ENCODE data around the gene HUNK. TPM values are rescaled to one million over a fixed set of nuclear protein-coding genes. Genes with fewer than 3 reads are reported as not detected.
"Not testable (repeated sequence)": the region's sequence is repeated elsewhere in the genome, so short reads cannot be mapped to it uniquely, and the experiment has no call there.

The HUNK gene
- total RNA-seq, 2 experiments from 2014 or later: 0.15 TPM; not detected in 1

DNA sequence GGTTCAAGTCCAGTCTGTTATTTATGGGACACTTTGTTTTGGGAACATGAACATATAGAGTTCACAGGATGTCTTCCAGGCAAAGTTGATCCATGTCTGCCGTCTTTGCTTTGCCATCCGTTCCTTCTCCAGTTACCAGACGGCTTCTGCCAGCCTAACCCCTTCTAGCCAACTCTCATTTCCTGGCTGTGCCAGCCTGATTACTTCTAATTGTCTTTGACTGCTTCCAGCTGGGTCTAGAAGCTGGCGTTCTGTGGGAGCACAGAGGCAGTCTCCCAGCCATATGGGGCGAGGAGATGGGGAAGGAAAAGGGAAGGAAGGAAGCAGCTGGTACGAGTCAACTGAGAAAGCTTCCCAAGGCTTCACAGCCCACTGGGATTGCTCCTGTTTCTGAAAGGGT lies 3.1 kb upstream of the HUNK start:
- CTCF ChIA-PET: interaction anchor here (1.3 kb wide), 1 partner anchor 388 kb away, joined by 3 read pairs; no protein-coding TSS in a partner anchor
- POLR2A ChIA-PET: no interaction called here

DNA sequence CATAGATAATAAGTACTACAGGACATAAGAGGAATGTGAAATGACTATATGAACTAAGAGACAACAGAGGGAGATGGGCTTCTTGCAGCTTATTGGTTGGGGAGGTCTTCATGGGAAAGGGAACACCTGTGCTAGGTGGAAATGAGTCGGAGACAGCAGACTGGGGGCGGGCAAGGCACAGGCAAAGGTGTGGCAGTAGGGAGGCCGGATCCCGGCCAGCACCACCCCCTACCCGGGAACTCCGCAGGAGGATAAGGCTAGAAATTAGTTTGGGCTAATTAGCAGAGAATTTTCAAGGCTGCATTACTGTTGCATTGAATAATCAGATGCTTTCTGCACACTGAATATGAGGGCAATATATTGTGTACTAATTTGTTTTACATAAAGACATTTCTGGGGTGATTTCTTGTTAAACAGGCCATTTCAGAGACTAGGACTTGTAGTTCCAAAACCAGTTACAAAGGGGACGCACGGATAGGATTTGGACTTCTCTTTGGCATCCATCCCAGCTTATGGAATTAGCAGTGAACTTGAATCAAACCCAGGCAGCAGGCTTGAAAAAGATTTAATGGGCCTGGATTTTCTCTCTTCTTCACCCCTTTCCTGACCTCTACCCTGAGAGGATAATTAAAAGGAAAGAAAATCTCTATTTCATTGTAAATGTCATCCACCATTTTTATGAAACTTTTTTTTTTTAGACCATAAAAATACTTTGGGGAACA lies 2.2 kb upstream of the HUNK start:
- CTCF ChIA-PET: interaction anchor here (1.3 kb wide), 1 partner anchor 387 kb away, joined by 3 read pairs; no protein-coding TSS in a partner anchor
- POLR2A ChIA-PET: interaction anchor here (0.6 kb wide), 1 partner anchor 63 kb away, joined by 5 read pairs; no protein-coding TSS in a partner anchor

DNA sequence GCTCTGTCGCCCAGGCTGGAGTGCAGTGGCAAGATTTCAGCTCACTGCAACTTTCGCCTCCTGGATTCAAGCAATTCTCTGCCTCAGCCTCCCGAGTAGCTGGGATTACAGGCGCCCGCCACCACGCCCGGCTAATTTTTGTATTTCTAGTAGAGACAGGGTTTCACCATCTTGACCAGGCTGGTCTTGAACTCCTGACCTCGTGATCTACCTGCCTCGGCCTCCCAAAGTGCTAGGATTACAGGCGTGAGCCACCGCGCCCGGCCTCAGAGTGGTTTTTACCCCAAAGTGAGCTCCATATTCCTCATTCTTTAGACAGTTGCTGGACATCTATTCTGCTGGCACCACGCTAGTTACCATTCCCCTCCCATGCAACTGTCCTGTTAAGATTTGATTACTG lies 1.4 kb upstream of the HUNK start:
- POLR2A ChIA-PET: not testable (repeated sequence)
- CTCF ChIA-PET: interaction anchor here (0.6 kb wide), 1 partner anchor 453 kb away, joined by 4 read pairs; no protein-coding TSS in a partner anchor

DNA sequence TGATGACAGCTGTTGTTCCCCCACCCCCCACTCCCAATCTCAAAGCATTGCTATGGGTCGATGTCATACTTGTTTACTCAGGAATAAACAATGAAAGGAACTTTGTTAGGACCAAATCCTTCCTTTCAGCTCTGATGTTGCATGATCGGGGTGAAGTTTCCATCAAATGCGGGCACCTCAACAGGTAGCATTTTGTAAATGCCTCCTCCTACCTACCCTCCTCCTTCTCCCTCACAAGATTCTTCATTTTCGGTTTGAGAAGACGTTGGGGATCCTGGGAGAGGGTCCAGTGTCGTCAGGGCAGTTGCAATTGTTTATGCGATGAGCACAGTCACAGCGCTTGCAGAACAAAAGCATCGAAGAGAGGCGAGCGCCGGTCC lies 758 bp upstream of the HUNK start:
- ChIA-PET POLR2A (no interaction called here), CTCF (no interaction called here)

DNA sequence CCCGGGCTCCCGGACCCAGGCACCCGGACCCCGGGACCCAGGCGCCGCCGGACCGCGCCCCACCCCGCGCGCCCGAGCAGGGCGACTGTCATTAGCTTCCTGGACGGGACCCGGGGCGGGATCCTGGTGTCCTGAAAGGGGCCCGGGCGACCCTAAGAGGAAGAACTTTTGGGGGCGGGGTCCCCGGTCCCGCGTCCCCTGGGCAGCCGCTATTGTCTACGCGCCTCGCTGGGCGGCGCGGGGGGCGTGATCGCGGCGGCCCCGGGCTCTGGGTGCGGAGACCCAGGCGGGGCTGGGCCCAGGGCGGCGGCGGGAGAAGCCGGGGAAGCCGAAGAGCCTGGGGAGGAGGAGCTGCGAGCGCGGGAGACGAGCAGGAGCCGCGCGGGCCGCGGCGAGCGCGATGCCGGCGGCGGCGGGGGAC lies 465 bp downstream of the HUNK start:
- ChIA-PET POLR2A (no interaction called here), CTCF (no interaction called here)

DNA sequence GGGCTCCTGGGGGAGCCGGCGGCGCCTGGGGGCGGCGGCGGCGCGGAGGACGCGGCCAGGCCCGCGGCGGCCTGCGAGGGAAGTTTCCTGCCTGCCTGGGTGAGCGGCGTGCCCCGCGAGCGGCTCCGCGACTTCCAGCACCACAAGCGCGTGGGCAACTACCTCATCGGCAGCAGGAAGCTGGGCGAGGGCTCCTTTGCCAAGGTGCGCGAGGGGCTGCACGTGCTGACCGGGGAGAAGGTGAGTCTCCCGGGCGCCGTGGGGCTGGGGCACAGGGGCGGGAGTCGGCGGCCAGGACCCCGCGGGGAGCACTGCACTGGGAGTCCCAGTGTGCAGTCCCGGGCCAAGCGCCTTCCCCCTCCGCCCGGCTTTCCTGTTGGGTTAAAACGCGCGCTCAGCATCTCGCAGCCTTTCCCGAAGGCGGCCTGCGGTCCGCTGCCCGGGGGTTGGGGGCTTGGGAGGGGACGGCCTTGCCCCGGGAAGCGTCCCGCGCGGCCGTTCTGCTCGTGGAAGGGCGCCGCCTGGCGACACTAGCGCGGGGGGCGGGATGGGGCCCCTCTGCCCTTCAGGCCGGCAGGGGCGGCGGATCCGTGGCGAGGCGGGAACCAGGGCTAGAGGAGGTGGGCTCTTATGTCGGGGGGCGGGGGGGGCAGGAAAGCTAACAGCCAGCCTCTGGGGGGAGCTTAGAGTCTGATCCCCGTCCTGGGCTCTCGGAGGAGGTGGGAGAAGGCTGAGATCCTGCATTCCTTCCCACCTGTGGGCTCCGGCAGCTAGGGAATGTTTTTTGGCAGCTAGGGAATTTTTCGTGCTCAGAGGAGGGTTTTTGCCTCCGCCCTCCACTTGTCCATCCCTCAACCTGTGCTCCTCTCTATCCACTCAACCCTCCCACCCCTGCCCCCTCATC lies 1.1 kb downstream of the HUNK start:
- ChIA-PET CTCF (no interaction called here), POLR2A (no interaction called here)

DNA sequence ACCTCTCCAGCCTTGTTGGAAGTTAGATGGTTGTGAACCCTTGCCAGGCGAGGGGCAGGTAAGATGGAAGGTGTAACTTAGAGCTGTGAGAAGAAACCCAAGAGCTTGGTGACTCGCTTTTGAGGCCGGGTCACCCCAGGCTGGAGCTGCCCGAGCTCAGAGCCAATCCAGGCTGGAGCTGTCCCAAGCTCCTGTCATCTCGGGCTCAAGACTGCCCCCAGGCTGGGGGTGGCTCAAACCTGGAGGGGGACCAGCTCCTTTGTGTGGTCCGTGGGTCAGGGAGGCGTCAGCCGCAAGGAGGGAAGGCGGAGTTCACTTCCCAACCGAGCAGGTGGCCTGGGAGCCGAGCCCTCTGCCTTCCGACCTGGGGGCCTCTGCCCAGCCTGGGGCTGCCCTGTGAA lies 2.0 kb downstream of the HUNK start:
- ChIA-PET POLR2A (no interaction called here), CTCF (no interaction called here)

DNA sequence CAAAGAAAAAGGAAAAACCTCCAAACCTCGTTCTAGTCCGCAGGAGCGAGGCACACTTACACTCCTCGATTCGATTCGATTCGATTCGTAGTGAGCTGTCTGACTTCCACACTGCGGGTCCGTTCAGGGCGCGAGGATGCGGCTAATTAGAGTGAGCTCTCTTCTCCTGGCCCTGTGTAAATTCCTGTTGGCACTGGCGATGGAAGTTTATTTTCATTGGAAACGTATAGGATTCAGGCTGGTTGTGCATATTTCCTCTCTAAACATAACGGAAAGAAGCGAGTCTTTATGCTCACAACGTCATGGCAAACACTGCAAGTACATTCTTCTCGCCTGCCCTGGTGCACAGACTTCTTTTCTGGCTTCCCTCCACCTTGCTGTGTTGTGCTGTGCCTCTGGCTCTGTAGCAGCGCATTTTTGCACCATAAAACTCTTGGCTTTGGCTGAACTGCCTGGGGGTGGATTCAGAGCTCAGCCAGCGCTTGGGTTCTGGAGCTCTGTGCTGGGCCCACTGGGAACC lies 2.7 kb downstream of the HUNK start:
- CTCF ChIA-PET: interaction anchor here (1.2 kb wide), 1 partner anchor 19 kb away, joined by 3 read pairs; no protein-coding TSS in a partner anchor
- POLR2A ChIA-PET: no interaction called here

DNA sequence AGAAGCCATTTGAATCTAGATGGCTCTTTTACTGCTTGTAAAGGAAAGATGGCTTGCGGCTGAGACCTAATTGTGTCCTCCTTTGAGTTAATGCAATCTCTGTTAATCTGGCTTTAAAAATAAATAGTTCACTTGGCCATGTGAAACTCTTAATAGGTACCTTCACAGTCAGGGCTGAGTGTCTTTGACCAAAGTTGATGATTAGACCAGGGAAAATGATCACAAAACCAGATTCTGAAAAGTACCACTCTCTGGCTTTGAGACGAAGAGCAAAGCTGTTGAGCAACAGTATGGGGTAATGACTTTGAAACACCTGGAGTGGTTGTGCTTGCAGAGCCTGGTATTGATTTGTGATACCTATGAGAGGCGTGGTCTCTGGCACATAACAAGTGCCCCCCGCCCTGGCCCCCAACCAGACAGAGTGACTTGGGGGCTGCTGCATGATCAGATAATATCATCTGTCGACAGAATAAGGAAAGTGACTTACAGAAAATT lies 4.7 kb downstream of the HUNK start:
- ChIA-PET CTCF (no interaction called here), POLR2A (no interaction called here)

DNA sequence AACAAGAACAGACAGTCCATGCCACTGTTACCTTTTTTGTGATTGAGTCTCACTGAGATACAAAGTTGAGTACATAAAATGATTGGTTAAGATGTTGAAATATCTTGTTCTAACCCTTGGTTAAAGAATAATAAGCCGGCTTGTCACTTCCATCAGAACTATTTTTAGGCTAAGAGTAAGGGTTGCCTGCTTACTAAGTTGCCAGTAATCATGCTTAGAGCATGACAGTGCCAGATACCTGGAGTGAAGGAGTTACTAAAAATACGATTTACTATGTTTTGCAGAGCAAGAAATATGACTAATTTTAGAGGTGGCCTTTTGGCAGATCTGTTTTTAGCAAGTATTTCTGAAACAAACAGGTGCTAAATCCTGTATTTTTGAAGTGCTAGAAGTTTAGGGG lies 6.0 kb downstream of the HUNK start:
- ChIA-PET POLR2A (no interaction called here), CTCF (interaction anchor here (0.5 to 0.7 kb wide), 2 partner anchors 10 to 117 kb away, joined by 3 to 4 read pairs; no protein-coding TSS in a partner anchor)

DNA sequence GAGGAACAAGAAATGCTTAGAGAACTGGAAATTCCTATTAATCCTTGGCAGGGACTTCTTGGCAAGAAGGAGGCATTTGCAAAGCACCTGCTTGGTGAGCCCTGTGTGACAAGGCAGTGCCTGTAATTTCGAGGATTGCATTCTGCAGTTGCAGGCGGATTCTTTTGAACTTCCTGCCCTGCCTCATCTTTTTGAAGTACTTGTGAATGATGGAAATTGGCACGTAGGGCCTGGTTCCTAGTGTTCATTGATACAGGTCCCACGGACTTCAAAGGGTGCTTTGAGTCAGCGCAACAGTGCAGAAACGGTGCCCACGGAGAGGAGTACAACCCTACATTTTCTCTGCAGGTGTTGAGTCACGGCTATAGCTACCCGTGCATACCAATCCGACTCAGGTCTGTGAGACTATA lies 6.4 kb downstream of the HUNK start:
- CTCF ChIA-PET: interaction anchor here (0.5 kb wide), 1 partner anchor 11 kb away, joined by 4 read pairs; no protein-coding TSS in a partner anchor
- POLR2A ChIA-PET: no interaction called here

DNA sequence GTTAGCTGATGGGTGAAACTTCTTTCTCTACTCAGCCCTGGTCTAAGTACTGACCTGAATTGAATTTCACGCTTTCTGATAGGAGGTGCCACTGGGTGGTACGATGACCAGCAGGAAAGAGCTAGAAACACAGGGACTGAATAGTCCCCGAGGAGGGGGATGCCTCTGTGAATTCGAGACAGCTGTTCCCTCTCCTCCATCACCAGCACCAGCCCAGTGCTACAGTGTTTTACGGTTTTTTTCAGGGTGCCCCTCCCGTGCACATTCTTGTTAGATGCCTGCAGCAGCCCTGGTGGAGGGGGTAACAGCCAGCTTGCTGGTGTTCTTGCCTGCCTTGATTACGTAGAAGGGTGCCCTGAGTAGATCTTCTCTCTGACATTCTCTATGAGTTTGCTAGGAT lies 7.1 kb downstream of the HUNK start:
- POLR2A ChIA-PET: no interaction called here
- CTCF ChIA-PET: no interaction called here

DNA sequence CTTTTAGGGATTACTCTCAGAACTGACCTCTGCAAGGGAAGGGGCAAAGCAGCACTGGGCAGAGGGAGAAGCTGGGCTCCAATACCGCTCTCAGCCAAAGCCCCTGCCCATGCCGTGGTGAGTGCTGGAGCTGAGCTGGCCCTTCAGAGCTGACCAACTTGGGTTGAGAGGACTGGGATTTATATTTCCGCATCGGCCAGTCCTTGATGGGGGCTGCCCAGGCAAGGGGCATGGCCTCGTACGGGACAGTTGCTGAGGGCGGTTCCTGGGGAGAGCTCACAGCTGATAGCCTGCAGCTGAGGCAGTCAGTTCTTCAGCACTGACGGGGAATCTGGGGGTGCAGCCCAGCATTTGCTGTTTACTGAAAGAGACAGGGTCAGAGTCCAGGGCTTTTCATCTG lies 8.0 kb downstream of the HUNK start:
- ChIA-PET CTCF (no interaction called here), POLR2A (no interaction called here)

DNA sequence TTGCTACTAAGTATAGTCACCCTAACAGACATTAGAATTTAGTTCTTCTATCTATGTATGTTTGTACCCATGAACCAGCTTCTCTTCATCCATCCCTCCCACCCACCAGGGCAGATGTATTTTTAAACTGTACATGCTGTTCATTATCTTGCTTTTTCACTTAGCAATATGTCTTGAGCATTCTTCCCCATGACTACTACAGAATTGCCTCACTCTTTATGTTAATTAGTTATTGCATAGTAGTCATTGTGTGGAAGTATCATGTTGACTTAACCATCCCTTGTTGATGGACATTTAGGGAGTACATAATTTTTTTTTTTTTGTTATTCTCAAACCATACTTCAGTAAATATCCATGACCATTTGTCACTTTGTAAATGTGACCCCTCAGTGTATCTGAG lies 9.9 kb downstream of the HUNK start:
- ChIA-PET POLR2A (no interaction called here), CTCF (no interaction called here)

DNA sequence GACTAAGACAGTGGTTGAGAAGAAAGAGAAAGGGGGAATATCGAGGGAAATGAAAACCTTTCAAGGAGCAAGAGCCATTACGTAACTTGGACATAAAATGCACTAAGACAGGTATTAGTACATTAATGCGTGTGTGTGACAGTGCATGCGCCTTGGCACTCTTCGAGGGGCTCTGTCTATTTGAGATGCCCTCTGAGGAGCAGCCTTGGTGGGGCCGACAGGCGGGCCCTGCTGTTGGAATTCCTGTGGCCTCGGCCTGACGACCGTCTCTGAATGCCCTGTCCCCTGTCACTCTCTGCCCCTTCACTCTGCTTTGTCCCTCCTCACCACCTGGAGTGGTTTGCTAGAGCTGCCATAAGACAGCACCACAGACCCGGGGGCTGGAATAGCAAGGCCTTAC lies 12.3 kb downstream of the HUNK start:
- CTCF ChIA-PET: interaction anchor here (0.7 kb wide), 1 partner anchor 9 kb away, joined by 3 read pairs; no protein-coding TSS in a partner anchor

DNA sequence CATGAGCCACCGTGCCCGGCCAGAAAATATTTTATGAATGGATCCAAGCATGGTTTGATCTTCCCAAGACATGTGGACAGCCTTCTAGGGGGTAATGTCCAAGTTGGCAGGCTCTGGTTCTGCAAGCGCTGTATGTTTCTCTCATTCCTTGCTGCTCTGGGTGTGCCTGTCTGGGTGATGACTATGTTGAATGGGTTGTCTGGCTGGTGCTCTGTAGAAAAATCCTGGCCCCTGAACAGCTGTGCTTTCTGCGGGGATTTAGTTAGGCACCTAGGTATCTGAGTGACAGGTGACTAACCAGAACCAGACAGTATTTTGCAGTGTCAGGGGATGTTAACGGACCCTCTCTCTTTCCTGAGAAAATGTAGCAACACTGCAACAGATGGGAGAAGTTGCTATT lies 14.1 kb downstream of the HUNK start:
- ChIA-PET POLR2A (no interaction called here), CTCF (no interaction called here)

More for the DNA sequence above, 12.3 kb downstream of the HUNK start:
- POLR2A ChIA-PET: no interaction called here

DNA sequence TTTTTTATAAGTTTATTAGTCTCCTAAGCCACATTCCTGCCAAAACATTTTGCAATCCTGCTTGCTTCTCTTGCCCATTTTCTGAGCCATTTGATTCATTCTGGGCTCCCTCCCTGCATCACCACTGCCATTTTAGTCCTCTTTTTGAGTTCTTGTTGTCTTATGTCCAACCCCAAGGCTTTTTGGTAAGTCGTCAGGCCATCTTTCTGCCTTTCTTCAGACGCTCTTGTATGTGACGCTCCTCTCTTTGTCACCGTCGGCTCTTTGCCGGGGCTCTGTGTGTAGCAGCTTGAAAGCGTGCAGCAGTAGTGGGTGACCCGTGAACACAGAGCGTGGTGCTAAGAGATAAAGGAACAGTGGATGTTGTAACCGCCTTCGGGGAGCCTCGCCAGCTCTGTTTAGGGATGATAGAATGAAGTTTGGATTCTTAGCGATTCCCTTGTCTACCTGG lies 14.6 kb downstream of the HUNK start:
- POLR2A ChIA-PET: no interaction called here
- CTCF ChIA-PET: no interaction called here

DNA sequence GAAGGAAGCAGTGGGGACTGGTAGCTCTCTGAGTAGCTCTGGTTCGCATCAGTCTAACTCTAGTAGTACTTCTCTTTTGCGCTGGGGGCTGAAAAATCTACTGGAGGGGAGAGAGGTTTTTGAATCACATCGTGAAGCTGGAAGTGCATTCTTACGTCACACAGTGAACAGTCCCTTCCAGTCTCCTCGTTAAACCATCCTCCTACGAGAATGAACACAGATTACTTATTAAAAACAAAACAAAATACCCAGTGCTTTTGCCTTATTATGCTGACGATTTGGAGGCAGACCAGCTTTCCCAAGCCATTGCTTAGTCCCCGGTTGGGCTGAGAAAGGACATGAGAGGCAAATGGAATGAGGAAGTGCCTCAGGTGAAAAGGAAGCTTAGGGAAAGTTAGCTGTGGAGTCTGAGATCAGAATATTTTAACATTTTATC lies 16.1 kb downstream of the HUNK start:
- CTCF ChIA-PET: interaction anchor here (1.1 kb wide), 1 partner anchor 23 kb away, joined by 3 read pairs; no protein-coding TSS in a partner anchor
- POLR2A ChIA-PET: no interaction called here

DNA sequence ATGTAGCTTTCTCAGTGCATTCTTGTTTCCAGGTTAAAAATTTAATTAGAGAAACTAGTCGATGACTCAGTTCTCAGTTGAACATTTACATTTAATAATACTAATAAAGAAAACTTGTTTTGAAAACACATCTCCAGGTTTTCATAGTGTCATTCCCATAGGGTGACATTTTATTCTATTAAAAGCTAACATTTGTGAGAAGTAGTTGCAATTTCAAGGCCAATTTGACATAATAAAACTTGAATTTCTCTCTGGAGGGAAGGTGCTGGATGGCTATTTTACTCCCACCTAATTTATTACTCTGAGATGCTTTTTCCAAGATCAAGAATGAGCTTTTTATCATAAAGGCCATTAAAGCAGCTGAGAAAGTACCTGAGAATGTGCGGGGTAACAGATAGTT lies 16.6 kb downstream of the HUNK start:
- ChIA-PET CTCF (interaction anchor here (1.1 kb wide), 1 partner anchor 24 kb away, joined by 3 read pairs; no protein-coding TSS in a partner anchor), POLR2A (no interaction called here)

DNA sequence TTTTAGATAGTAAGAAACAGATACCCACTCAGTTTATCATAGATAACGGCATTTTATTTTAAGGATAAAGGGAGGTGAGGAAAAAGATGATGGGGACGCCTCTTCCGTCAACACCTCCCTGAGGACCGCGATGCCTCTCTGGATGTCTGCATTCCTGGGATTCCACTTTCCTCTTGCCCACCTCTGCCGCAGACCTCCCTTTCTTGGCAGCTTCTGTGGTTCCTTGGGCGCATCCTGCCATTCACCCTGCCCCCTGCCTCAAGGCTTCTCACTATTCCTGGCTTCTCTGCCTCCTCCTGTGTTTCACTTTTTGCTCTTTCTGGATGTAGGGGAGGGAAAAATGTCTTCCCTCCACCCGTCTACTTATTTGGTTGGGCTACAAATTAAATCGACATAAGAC lies 19.9 kb downstream of the HUNK start:
- CTCF ChIA-PET: no interaction called here
- POLR2A ChIA-PET: no interaction called here
